Mammary epithelial cell (primary cell): ENCODE measurements around the gene SLC45A2.

Experiments used
- CTCF ChIP-seq, 2 donors: IDR thresholded peaks in 1 of 2; conservative IDR thresholded peaks in 1 of 2; 2 replicates each; pipeline ENCODE4 v1.5.1; 2011 to 2012; ENCODE audit warnings: inconsistent platforms in 2 of 2, low read length in 2 of 2, mild to moderate bottlenecking in 2 of 2, control low read depth in 1 of 2, low read depth in 1 of 2; ENCODE audit not compliant: insufficient read depth in 1 of 2; ENCODE audit errors: extremely low read depth in 1 of 2
- EZH2 ChIP-seq: IDR thresholded peaks from 2 replicates; pipeline ENCODE4 v1.6.1; 2012; ENCODE audit warnings: low read length, inconsistent platforms, borderline replicate concordance

GRCh38 chr5:34016222-34016621 is 31.7 kb upstream of the SLC45A2 start:
- TF ChIP-seq CTCF (conservative IDR thresholded peaks at IDR 0.05 in 1 of 2, IDR thresholded peaks at IDR 0.05 in 1 of 2; ENCODE audit: extremely low read depth in 1 of 2, insufficient read depth in 1 of 2, low read depth in 1 of 2, low read length in 2 of 2): no peak
- TF ChIP-seq EZH2: no peak
